ENCODE results near the gene SLC16A4. TPM values are rescaled to one million over a fixed set of nuclear protein-coding genes. Genes with fewer than 3 reads are reported as not detected.
A peak's percentile ranks its signal among the peaks of the same experiment; 100 is the strongest.
"Not testable (repeated sequence)": the region's sequence is repeated elsewhere in the genome, so short reads cannot be mapped to it uniquely, and the experiment has no call there.

The SLC16A4 gene
- total RNA-seq, 1 experiment from 2014 or later = 93.8 TPM

DNA sequence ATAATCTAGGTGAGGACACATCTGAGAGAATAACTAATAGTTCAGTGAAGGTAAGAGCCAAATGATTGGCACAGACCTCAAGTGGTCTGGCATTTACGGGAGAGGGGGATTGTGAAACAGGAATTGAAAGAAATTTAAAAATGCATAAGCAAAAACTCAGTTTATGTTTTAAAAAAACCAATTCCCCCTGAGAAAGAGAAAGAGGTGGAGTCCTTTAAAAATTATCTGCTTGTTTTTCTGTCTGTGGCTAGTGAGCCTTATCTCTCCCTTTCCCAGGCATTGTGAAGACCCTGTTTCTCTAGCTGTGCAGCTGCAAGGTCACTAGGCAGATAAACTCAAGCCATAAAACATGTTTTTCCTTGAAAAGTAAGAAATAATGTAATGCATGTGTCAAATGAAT, 22.2 kb upstream of the SLC16A4 start:
- in situ Hi-C loops (cut with HindIII; ENCODE audit: low pct_unique_long_range_greater_than_20kb, low sequenced_read_pairs) = not testable (repeated sequence)

DNA sequence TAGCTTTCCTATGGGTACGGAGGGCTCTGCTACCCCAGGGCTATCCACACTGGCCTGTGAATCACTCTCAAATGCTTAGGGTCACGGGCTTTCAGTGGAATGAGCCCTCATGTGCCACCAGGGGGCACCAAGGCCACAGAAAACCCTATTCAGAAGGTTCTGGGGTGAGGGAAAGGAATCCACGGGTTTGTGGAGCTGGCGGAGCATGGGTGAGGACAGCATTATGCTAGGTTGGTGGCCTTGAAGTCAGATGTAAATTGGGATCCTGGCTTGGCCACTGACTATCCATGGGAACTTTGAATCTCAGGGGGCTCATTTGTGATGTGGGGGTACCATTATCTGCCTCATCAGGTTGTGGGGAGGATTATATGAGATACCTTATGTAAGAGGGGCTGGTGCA, 21.8 kb upstream of the SLC16A4 start:
- DNase-seq (ENCODE audit: low read depth, low spot score) = peak; percentile 85
- in situ Hi-C loops (cut with HindIII; ENCODE audit: low pct_unique_long_range_greater_than_20kb, low sequenced_read_pairs) = no loop called here

More for the DNA sequence above, 22.2 kb upstream of the SLC16A4 start:
- not testable (repeated sequence) for DNase-seq (ENCODE audit: low read depth, low spot score)

- DNase-seq (ENCODE audit: low read depth, low spot score) = no peak
Observed at GRCh38 chr1:110411173-110411735, 20.4 kb upstream of the SLC16A4 start.

GRCh38 chr1:110409316-110409715, 18.5 kb upstream of the SLC16A4 start:
- no peak for DNase-seq (ENCODE audit: low read depth, low spot score)
- in situ Hi-C loops (cut with HindIII; ENCODE audit: low pct_unique_long_range_greater_than_20kb, low sequenced_read_pairs) = no loop called here

More at GRCh38 chr1:110411173-110411735, 20.4 kb upstream of the SLC16A4 start:
- in situ Hi-C loops (cut with HindIII; ENCODE audit: low pct_unique_long_range_greater_than_20kb, low sequenced_read_pairs) = no loop called here

- no peak for DNase-seq (ENCODE audit: low read depth, low spot score)
- in situ Hi-C loops (cut with HindIII; ENCODE audit: low pct_unique_long_range_greater_than_20kb, low sequenced_read_pairs) = no loop called here
Observed at GRCh38 chr1:110408488-110408887, 17.7 kb upstream of the SLC16A4 start.

- in situ Hi-C loops (cut with HindIII; ENCODE audit: low pct_unique_long_range_greater_than_20kb, low sequenced_read_pairs) = no loop called here
- peak; percentile 91 for DNase-seq (ENCODE audit: low read depth, low spot score)
Observed at GRCh38 chr1:110407260-110408210, 16.7 kb upstream of the SLC16A4 start, which contains the start of gene LAMTOR5. Gene LAMTOR5, minus strand, starts transcription at chr1:110407694. Its CDS starts 74 bp downstream, at chr1:110407620.

- DNase-seq (ENCODE audit: low read depth, low spot score); in situ Hi-C loops (cut with HindIII; ENCODE audit: low pct_unique_long_range_greater_than_20kb, low sequenced_read_pairs): not testable (repeated sequence)
Observed at GRCh38 chr1:110406407-110406806, 15.6 kb upstream of the SLC16A4 start.

DNA sequence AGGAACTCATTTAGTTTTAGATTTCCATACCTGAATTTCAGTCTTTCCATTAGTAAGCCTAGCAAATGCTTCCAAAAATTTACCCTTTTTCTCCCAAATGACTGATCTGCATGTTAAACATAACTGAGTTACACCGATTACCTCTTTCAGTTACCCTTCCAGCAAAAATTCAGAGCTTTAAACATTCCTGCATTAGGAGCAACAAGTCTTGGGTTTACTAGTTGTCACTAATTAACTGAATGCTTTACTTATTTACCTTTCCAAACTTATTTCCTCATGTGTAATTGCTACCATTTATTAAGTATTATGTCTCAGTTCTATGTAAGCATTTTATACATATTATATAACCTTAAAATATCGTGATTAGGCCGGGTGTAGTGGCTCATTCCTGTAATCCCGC, 13.6 kb upstream of the SLC16A4 start:
- no peak for DNase-seq (ENCODE audit: low read depth, low spot score)
- in situ Hi-C loops (cut with HindIII; ENCODE audit: low pct_unique_long_range_greater_than_20kb, low sequenced_read_pairs) = no loop called here

- no peak for DNase-seq (ENCODE audit: low read depth, low spot score)
- in situ Hi-C loops (cut with HindIII; ENCODE audit: low pct_unique_long_range_greater_than_20kb, low sequenced_read_pairs) = no loop called here
Observed at GRCh38 chr1:110403805-110404204, 13.0 kb upstream of the SLC16A4 start.

DNA sequence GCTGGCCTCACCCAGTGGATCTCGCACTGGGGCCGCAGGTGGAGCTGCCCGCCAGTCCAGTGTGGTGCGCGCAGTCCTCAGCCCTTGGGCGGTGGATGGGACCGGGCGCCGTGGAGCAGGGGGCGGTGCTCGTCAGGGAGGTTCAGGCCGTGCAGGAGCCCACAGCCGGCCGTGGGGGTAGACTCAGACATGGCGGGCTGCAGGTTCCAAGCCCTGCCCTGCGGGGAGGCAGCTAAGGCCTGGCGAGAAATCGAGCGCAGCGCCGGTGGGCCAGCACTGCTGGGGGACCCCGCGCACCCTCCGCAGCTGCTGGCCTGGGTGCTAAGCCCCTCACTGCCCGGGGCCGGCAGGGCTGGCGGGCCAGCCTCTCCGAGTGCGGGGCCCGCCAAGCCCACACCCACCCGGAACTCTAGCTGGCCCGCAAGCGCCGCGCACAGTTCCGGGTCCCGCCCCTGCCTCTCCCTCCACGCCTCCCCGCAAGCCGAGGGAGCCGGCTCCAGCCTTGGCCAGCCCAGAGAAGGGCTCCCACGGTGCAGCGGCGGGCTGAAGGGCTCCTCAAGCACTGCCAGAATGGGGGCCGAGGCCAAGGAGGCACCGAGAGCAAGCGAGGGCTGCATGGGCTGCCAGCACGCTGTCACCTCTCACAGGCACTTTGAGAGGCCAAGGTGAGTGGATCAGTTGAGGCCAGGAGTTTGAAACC, 5.6 kb upstream of the SLC16A4 start:
- in situ Hi-C loops (cut with HindIII; ENCODE audit: low pct_unique_long_range_greater_than_20kb, low sequenced_read_pairs); DNase-seq (ENCODE audit: low read depth, low spot score): not testable (repeated sequence)

- in situ Hi-C loops (cut with HindIII; ENCODE audit: low pct_unique_long_range_greater_than_20kb, low sequenced_read_pairs) = no loop called here
- no peak for DNase-seq (ENCODE audit: low read depth, low spot score)
Observed at GRCh38 chr1:110394493-110394820, 3.6 kb upstream of the SLC16A4 start.

DNA sequence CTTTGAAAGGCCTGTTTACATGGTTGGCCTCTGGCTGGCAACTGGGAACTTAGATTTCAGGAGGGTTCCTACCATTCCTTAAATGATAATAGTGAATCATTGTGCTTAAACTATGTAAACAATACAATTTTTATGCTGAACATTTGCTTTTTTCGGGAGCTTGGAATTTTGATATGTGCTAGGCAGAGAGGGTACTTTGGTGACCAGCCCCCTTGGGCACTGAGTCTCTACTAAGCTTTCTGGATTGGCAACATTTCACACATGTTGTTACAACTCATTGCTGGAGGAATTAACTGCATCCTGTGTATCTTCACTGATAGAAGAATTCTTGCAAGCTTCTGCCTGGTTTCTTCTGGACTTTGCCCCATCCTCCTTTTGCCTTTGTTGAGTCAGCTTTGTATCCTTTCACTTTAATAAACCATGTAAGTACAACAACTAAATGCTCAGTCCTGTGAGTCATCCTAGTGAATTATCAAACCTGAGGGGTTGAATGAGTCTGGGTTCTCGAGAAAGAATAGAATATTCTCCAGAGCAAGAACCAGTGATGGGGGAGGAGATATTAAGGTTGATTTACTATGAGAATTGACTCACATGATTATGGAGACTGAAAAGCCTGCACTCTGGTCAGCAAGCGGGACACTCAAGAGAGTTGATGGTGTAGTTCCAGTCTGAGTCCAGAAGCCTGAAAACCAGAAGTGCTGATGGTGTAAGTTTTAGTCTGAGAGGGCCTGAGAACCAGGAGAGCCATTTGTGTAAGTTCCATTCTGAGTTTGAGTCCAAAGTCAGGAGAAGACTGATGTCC, 3.1 kb upstream of the SLC16A4 start:
- in situ Hi-C loops (cut with HindIII; ENCODE audit: low pct_unique_long_range_greater_than_20kb, low sequenced_read_pairs) = no loop called here
- no peak for DNase-seq (ENCODE audit: low read depth, low spot score)

GRCh38 chr1:110393286-110393685, 2.5 kb upstream of the SLC16A4 start:
- DNase-seq (ENCODE audit: low read depth, low spot score) = no peak
- in situ Hi-C loops (cut with HindIII; ENCODE audit: low pct_unique_long_range_greater_than_20kb, low sequenced_read_pairs) = no loop called here

DNA sequence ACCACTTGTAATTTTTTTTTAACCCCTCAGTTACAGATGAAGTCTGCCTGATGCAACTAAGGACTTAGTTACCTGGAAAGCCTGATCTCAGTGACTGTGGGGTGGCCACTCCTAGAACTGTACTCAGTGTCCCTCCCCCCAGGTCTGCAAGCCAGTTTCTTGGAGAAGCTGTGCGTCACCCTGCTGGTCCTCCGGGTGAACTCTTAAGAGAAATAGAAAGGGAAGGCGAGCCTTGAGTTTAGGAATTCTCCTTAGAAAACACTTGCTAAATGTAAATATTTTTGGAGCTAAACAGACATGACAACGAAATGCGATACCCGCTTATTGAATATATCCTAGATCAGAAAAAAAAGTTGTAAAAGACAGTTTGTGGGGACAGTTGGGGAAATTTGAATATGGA, 730 bp downstream of the SLC16A4 start:
- in situ Hi-C loops (cut with HindIII; ENCODE audit: low pct_unique_long_range_greater_than_20kb, low sequenced_read_pairs) = no loop called here
- DNase-seq (ENCODE audit: low read depth, low spot score) = peak; percentile 67

GRCh38 chr1:110387048-110387754, 3.6 kb downstream of the SLC16A4 start:
- in situ Hi-C loops (cut with HindIII; ENCODE audit: low pct_unique_long_range_greater_than_20kb, low sequenced_read_pairs) = no loop called here
- no peak for DNase-seq (ENCODE audit: low read depth, low spot score)

DNA sequence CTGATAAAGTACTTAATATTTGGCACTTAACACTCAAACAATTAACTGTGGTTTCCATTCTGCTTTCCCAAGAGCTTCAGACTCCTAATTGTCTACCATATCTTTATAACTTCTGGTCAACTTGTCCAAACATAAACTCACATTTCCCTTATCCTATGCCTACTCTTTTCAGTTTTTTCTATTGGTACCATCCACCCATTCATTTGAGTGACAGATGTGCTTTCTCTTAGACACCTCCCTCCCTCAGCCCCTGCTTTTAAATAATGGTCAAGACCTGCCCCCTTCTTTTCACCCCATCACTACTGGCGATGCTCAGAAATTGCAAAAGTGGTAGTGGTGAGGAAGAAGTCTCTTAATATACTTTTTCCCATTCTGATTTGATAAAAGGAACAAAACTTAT, 5.5 kb downstream of the SLC16A4 start:
- in situ Hi-C loops (cut with HindIII; ENCODE audit: low pct_unique_long_range_greater_than_20kb, low sequenced_read_pairs) = no loop called here
- no peak for DNase-seq (ENCODE audit: low read depth, low spot score)
